OCI-LY3 (cell line): ENCODE data around the gene SCRN1.

ENCODE experiments used
- CTCF ChIP-seq: fragments of 200-600, 300-600 bp; sonication (generic); IDR thresholded peaks from 2 replicates; pipeline ENCODE4 v1.5.1; 2014; ENCODE audit warnings: antibody characterized with exemption, low read length, low read depth
- EZH2phosphoT487 ChIP-seq: fragments of 200-600 bp; shearing (Covaris generic); IDR thresholded peaks from 2 replicates; pipeline ENCODE4 v1.6.1; 2018; ENCODE audit warnings: antibody characterized with exemption, mixed run types, low read depth

DNA sequence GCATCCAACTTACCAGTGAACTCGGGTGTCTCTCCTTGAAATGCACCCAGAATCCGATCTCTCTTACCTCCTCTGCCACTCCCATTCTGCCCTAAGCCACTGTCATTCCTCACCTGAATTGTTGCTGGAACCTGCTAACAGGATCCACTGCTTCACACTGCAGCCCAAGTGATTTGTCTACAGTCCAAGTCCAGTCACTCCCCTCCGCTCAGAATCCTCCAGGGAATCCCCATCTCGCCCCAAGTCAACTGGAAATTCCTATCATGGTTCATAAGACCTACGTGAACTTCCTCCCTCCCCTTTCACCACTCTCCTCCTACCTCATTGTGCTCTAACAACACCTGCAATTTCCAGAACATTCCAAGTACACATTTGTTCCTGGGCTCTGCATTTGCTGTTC is 91.3 kb downstream of the SCRN1 start:
- TF ChIP-seq CTCF: no peak
- TF ChIP-seq EZH2phosphoT487: no peak
